ENCODE results near the gene TRIM32.

- TF ChIP-seq CTCF (IDR thresholded peaks at IDR 0.05), result no peak
- no peak for TF ChIP-seq POLR2AphosphoS5 (IDR thresholded peaks at IDR 0.05; ENCODE audit: low read depth, low read length)
- no peak for TF ChIP-seq REST (IDR thresholded peaks at IDR 0.05; ENCODE audit: insufficient read depth in 1 of 2, low read depth in 2 of 2, low read length in 1 of 2)
- TF ChIP-seq TCF7L2 (IDR thresholded peaks at IDR 0.05; ENCODE audit: low read depth, low read length), result no peak
- TF ChIP-seq SIN3A (IDR thresholded peaks at IDR 0.05; ENCODE audit: borderline replicate concordance, insufficient read depth, low read depth, low read length), result no peak
These were observed 18.0 kb upstream of the TRIM32 start for GRCh38 chr9:116668970-116669695.
